LoVo (cell line): Measurements from ENCODE around the gene EZH2.

ENCODE experiments used
- DNase-seq: peaks from one replicate; pipeline ENCODE4 v3.0.0-alpha.2; 2016; ENCODE audit warnings: low spot score

The EZH2 gene

GRCh38 chr7:148884049-148884298, at the start of gene EZH2:
Gene EZH2 (minus strand): TSS chr7:148884291. CDS start chr7:148847298, 36,993 bp downstream.
- no peak for DNase-seq

- DNase-seq: no peak
Measured at GRCh38 chr7:148931470-148931869, 47.4 kb upstream of the EZH2 start.

- DNase-seq: no peak
Measured at GRCh38 chr7:148930335-148930734, 46.2 kb upstream of the EZH2 start.

GRCh38 chr7:148929176-148929575, 45.1 kb upstream of the EZH2 start:
- DNase-seq: no peak

- DNase-seq: no peak
Measured at GRCh38 chr7:148927123-148928045, 43.3 kb upstream of the EZH2 start.

GRCh38 chr7:148925836-148926235, 41.7 kb upstream of the EZH2 start:
- DNase-seq: no peak

- DNase-seq: no peak
Measured at GRCh38 chr7:148924011-148924410, 39.9 kb upstream of the EZH2 start.

GRCh38 chr7:148921806-148922205, 37.7 kb upstream of the EZH2 start:
- no peak for DNase-seq

GRCh38 chr7:148921189-148921588, 37.1 kb upstream of the EZH2 start:
- DNase-seq: no peak

GRCh38 chr7:148919859-148920258, 35.8 kb upstream of the EZH2 start:
- no peak for DNase-seq

GRCh38 chr7:148918058-148918596, 34.0 kb upstream of the EZH2 start:
- DNase-seq: no peak

- no peak for DNase-seq
Measured at GRCh38 chr7:148916186-148916585, 32.1 kb upstream of the EZH2 start.

GRCh38 chr7:148915211-148915610, 31.1 kb upstream of the EZH2 start:
- no peak for DNase-seq

GRCh38 chr7:148914208-148914777, 30.2 kb upstream of the EZH2 start:
- DNase-seq: peak; percentile 40

GRCh38 chr7:148912758-148913541, 28.9 kb upstream of the EZH2 start:
- no peak for DNase-seq

- DNase-seq: no peak
Measured at GRCh38 chr7:148912151-148912550, 28.1 kb upstream of the EZH2 start.

- no peak for DNase-seq
Measured at GRCh38 chr7:148911626-148912025, 27.5 kb upstream of the EZH2 start.

- DNase-seq: no peak
Measured at GRCh38 chr7:148909568-148909967, 25.5 kb upstream of the EZH2 start.

- DNase-seq: no peak
Measured at GRCh38 chr7:148906707-148907498, 22.8 kb upstream of the EZH2 start.

GRCh38 chr7:148905093-148905666, 21.1 kb upstream of the EZH2 start:
- no peak for DNase-seq

- DNase-seq: no peak
Measured at GRCh38 chr7:148903504-148903903, 19.4 kb upstream of the EZH2 start.

GRCh38 chr7:148901178-148901577, 17.1 kb upstream of the EZH2 start:
- DNase-seq: no peak
